GM12878 (cell line): ENCODE results near the gene PBRM1.

Experiments
- BRCA1 ChIP-seq: IDR thresholded peaks from 2 replicates; pipeline ENCODE4 v1.6.1; 2011; ENCODE audit warnings: low read depth, low read length, improper control_type of control experiment
- EZH2 ChIP-seq: IDR thresholded peaks from 2 replicates; pipeline ENCODE4 v1.6.1; 2012; ENCODE audit warnings: low read depth, mild to moderate bottlenecking, control low read depth, inconsistent platforms, low read length, borderline replicate concordance; ENCODE audit not compliant: control insufficient read depth
- HDAC6 ChIP-seq: fragments of 200-600 bp; sonication (generic); IDR thresholded peaks from one replicate; pipeline ENCODE4 v1.8.0; 2017; ENCODE audit warnings: antibody characterized with exemption; ENCODE audit not compliant: unreplicated experiment
- POLR2A ChIP-seq: IDR thresholded peaks from 2 replicates; pipeline ENCODE4 v1.6.1; 2011; ENCODE audit warnings: low read depth, mild to moderate bottlenecking, low read length
- SUZ12 ChIP-seq: fragments of 200-600 bp; sonication (generic); IDR thresholded peaks from one replicate; pipeline ENCODE4 v1.6.1; 2018; ENCODE audit warnings: antibody characterized with exemption, mild to moderate bottlenecking; ENCODE audit not compliant: unreplicated experiment
- YY1 ChIP-seq: IDR thresholded peaks from 2 replicates; pipeline ENCODE4 v1.6.1; 2011; ENCODE audit warnings: low read depth, mild to moderate bottlenecking, low read length
- TF ChIP-seq, protein P1 (sequence below): IDR thresholded peaks from 2 replicates; pipeline ENCODE4 v1.6.1; 2012; ENCODE audit warnings: mild to moderate bottlenecking, low read depth, low read length
- TF ChIP-seq, protein P2 (sequence below), 3 experiments: IDR thresholded peaks in 2 of 3; conservative IDR thresholded peaks in 1 of 3; 2 replicates each; pipeline ENCODE4 v1.5.1; 2011; ENCODE audit warnings: low read depth in 3 of 3, low read length in 3 of 3, mild to moderate bottlenecking in 3 of 3, control low read depth in 2 of 3, moderate library complexity in 2 of 3, inconsistent platforms in 1 of 3, mixed read lengths in 1 of 3; ENCODE audit not compliant: control insufficient read depth in 2 of 3, insufficient read depth in 1 of 3; ENCODE audit errors: extremely low read depth in 1 of 3
- TF ChIP-seq, protein P3 (sequence below): fragments of 450-650 bp; formaldehyde crosslinking; IDR thresholded peaks from 2 replicates; pipeline ENCODE4 v1.5.0; 2022; ENCODE audit warnings: mild to moderate bottlenecking, missing genetic modification characterization

DNA sequence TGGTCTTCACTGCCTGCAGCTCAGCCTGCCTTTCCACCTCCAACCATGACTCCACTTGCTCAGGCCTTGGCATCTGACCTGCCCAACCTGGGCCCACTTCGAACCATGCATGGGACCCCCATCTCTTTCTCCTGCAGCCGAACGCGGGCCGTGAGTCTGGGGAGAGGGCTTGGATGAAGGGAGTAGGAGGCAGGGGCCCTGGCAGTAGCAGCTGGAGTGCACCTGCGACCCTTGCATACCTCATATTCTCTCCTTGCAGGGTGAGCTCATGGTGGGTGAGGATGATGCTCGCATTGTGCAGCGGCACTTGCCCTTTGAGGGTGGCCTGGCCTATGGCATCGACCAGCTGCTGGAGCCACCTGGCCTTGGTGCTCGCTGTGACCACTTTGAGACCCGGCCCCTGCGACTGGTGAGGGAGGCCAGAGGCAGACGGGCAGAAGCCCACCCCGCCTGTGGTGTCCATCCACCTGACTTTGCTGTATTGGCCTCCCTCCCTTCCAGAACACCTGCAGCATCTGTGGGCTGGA is 165.5 kb downstream of the PBRM1 start:
- no peak for TF ChIP-seq BRCA1
- TF ChIP-seq, protein P1, sequence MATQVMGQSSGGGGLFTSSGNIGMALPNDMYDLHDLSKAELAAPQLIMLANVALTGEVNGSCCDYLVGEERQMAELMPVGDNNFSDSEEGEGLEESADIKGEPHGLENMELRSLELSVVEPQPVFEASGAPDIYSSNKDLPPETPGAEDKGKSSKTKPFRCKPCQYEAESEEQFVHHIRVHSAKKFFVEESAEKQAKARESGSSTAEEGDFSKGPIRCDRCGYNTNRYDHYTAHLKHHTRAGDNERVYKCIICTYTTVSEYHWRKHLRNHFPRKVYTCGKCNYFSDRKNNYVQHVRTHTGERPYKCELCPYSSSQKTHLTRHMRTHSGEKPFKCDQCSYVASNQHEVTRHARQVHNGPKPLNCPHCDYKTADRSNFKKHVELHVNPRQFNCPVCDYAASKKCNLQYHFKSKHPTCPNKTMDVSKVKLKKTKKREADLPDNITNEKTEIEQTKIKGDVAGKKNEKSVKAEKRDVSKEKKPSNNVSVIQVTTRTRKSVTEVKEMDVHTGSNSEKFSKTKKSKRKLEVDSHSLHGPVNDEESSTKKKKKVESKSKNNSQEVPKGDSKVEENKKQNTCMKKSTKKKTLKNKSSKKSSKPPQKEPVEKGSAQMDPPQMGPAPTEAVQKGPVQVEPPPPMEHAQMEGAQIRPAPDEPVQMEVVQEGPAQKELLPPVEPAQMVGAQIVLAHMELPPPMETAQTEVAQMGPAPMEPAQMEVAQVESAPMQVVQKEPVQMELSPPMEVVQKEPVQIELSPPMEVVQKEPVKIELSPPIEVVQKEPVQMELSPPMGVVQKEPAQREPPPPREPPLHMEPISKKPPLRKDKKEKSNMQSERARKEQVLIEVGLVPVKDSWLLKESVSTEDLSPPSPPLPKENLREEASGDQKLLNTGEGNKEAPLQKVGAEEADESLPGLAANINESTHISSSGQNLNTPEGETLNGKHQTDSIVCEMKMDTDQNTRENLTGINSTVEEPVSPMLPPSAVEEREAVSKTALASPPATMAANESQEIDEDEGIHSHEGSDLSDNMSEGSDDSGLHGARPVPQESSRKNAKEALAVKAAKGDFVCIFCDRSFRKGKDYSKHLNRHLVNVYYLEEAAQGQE: no peak
- TF ChIP-seq HDAC6: no peak
- TF ChIP-seq, protein P2, sequence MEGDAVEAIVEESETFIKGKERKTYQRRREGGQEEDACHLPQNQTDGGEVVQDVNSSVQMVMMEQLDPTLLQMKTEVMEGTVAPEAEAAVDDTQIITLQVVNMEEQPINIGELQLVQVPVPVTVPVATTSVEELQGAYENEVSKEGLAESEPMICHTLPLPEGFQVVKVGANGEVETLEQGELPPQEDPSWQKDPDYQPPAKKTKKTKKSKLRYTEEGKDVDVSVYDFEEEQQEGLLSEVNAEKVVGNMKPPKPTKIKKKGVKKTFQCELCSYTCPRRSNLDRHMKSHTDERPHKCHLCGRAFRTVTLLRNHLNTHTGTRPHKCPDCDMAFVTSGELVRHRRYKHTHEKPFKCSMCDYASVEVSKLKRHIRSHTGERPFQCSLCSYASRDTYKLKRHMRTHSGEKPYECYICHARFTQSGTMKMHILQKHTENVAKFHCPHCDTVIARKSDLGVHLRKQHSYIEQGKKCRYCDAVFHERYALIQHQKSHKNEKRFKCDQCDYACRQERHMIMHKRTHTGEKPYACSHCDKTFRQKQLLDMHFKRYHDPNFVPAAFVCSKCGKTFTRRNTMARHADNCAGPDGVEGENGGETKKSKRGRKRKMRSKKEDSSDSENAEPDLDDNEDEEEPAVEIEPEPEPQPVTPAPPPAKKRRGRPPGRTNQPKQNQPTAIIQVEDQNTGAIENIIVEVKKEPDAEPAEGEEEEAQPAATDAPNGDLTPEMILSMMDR (IDR thresholded peaks at IDR 0.05 in 2 of 3, conservative IDR thresholded peaks at IDR 0.05 in 1 of 3; ENCODE audit: control insufficient read depth in 2 of 3, extremely low read depth in 1 of 3, insufficient read depth in 1 of 3, low read depth in 3 of 3, low read length in 3 of 3): no peak
- TF ChIP-seq, protein P3, sequence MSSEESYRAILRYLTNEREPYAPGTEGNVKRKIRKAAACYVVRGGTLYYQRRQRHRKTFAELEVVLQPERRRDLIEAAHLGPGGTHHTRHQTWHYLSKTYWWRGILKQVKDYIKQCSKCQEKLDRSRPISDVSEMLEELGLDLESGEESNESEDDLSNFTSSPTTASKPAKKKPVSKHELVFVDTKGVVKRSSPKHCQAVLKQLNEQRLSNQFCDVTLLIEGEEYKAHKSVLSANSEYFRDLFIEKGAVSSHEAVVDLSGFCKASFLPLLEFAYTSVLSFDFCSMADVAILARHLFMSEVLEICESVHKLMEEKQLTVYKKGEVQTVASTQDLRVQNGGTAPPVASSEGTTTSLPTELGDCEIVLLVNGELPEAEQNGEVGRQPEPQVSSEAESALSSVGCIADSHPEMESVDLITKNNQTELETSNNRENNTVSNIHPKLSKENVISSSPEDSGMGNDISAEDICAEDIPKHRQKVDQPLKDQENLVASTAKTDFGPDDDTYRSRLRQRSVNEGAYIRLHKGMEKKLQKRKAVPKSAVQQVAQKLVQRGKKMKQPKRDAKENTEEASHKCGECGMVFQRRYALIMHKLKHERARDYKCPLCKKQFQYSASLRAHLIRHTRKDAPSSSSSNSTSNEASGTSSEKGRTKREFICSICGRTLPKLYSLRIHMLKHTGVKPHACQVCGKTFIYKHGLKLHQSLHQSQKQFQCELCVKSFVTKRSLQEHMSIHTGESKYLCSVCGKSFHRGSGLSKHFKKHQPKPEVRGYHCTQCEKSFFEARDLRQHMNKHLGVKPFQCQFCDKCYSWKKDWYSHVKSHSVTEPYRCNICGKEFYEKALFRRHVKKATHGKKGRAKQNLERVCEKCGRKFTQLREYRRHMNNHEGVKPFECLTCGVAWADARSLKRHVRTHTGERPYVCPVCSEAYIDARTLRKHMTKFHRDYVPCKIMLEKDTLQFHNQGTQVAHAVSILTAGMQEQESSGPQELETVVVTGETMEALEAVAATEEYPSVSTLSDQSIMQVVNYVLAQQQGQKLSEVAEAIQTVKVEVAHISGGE: no peak
- TF ChIP-seq POLR2A: no peak
- TF ChIP-seq SUZ12: no peak
- TF ChIP-seq YY1: no peak
- no peak for TF ChIP-seq EZH2
